Ectodermal cell (in vitro differentiated cells): ENCODE data around the gene PCNX4.

Experiments
- H3K27ac ChIP-seq: 2 replicates; pipeline ENCODE4 v1.7.0; 2013; ENCODE audit warnings: mild to moderate bottlenecking, low read depth, low read length; ENCODE audit not compliant: insufficient read depth, poor library complexity, severe bottlenecking
- H3K27me3 ChIP-seq: 2 replicates; pipeline ENCODE4 v1.7.0; 2013; ENCODE audit warnings: mild to moderate bottlenecking, low read length; ENCODE audit not compliant: insufficient read depth, control insufficient read depth, poor library complexity, severe bottlenecking
- H3K36me3 ChIP-seq: one replicate; pipeline ENCODE4 v1.7.0; 2013; ENCODE audit warnings: low read length; ENCODE audit not compliant: control insufficient read depth, insufficient read depth
- H3K4me1 ChIP-seq: one replicate; pipeline ENCODE4 v1.7.0; 2013; ENCODE audit warnings: low read length; ENCODE audit not compliant: control insufficient read depth, insufficient read depth
- H3K4me3 ChIP-seq: 2 replicates; pipeline ENCODE4 v1.7.0; 2013; ENCODE audit warnings: low read depth, low read length, control low read depth; ENCODE audit not compliant: insufficient read depth
- H3K9me3 ChIP-seq: 2 replicates; pipeline ENCODE4 v1.7.0; 2013; ENCODE audit warnings: mild to moderate bottlenecking, low read length, moderate library complexity; ENCODE audit not compliant: control insufficient read depth
- WGBS, 2 experiments: methylation state at CpG; one replicate each; pipeline ENCODE4 v1.1.7; 2013; ENCODE audit warnings: missing lambda C conversion rate in 2 of 2; 5-methylcytosine and 5-hydroxymethylcytosine counted together

Gene PCNX4

GRCh38 chr14:60204104-60204842 lies 112.5 kb downstream of the PCNX4 start:
- Histone ChIP-seq H3K27ac (no peak overlapping the region), H3K36me3 (no peaks in the 10 kb centered on the region), H3K9me3 (no peaks in the 10 kb centered on the region), H3K4me1 (no peaks in the 10 kb centered on the region), H3K4me3 (no peak overlapping the region), H3K27me3 (no peaks in the 10 kb centered on the region)
- 68% methylated on average over 6 to 7 of the region's 8 CpGs for WGBS, 2 experiments

GRCh38 chr14:60204843-60205774 lies 113.4 kb downstream of the PCNX4 start:
- no peak overlapping the region for H3K27ac ChIP-seq
- 71 to 78% methylated on average over 6 of the region's 6 CpGs for WGBS, 2 experiments
- no peaks in the 10 kb centered on the region for H3K27me3 ChIP-seq
- no peaks in the 10 kb centered on the region for H3K9me3 ChIP-seq
- no peaks in the 10 kb centered on the region for H3K4me1 ChIP-seq
- H3K36me3 ChIP-seq, result no peaks in the 10 kb centered on the region
- H3K4me3 ChIP-seq, result no peak overlapping the region

- Histone ChIP-seq H3K27me3 (no peaks in the 10 kb centered on the region), H3K9me3 (no peaks in the 10 kb centered on the region), H3K4me1 (no peaks in the 10 kb centered on the region), H3K36me3 (no peaks in the 10 kb centered on the region), H3K4me3 (no peak overlapping the region), H3K27ac (no peak overlapping the region)
- WGBS, 2 experiments, result 94 to 95% methylated on average over 6 to 7 of the region's 7 CpGs
Measured at GRCh38 chr14:60206249-60206670, 114.5 kb downstream of the PCNX4 start.

- Histone ChIP-seq H3K36me3 (no peaks in the 10 kb centered on the region), H3K4me3 (no peak overlapping the region), H3K9me3 (no peaks in the 10 kb centered on the region), H3K4me1 (no peaks in the 10 kb centered on the region), H3K27ac (no peak overlapping the region), H3K27me3 (no peaks in the 10 kb centered on the region)
- WGBS, 2 experiments, result 91 to 93% methylated on average over 6 of the region's 6 CpGs
Measured at GRCh38 chr14:60206837-60207533, 115.3 kb downstream of the PCNX4 start.

- Histone ChIP-seq H3K4me1 (no peaks in the 10 kb centered on the region), H3K27ac (no peak overlapping the region), H3K27me3 (no peaks in the 10 kb centered on the region), H3K4me3 (no peak overlapping the region), H3K36me3 (no peaks in the 10 kb centered on the region), H3K9me3 (no peaks in the 10 kb centered on the region)
- 78 to 100% methylated on average over 1 of the region's 1 CpG for WGBS, 2 experiments
Measured at GRCh38 chr14:60210703-60211102, 119.0 kb downstream of the PCNX4 start.

- Histone ChIP-seq H3K27ac (no peak overlapping the region), H3K27me3 (no peaks in the 10 kb centered on the region), H3K4me1 (no peaks in the 10 kb centered on the region), H3K9me3 (no peaks in the 10 kb centered on the region), H3K36me3 (no peaks in the 10 kb centered on the region), H3K4me3 (no peak overlapping the region)
- WGBS, 2 experiments, result 39 to 45% methylated on average over 3 of the region's 3 CpGs
Measured at GRCh38 chr14:60211153-60211552, 119.4 kb downstream of the PCNX4 start.

GRCh38 chr14:60212503-60213371 lies 121.0 kb downstream of the PCNX4 start:
- 93 to 95% methylated on average over 5 of the region's 5 CpGs for WGBS, 2 experiments
- Histone ChIP-seq H3K4me1 (no peaks in the 10 kb centered on the region), H3K9me3 (no peaks in the 10 kb centered on the region), H3K36me3 (no peaks in the 10 kb centered on the region), H3K27ac (no peak overlapping the region), H3K27me3 (no peaks in the 10 kb centered on the region), H3K4me3 (no peak overlapping the region)

GRCh38 chr14:60214003-60214402 lies 122.3 kb downstream of the PCNX4 start:
- 94% methylated on average over 2 to 3 of the region's 3 CpGs for WGBS, 2 experiments
- Histone ChIP-seq H3K4me3 (no peak overlapping the region), H3K36me3 (no peaks in the 10 kb centered on the region), H3K4me1 (no peaks in the 10 kb centered on the region), H3K27me3 (no peaks in the 10 kb centered on the region), H3K9me3 (no peaks in the 10 kb centered on the region), H3K27ac (no peak overlapping the region)

- Histone ChIP-seq H3K27me3 (no peaks in the 10 kb centered on the region), H3K4me1 (no peaks in the 10 kb centered on the region), H3K36me3 (no peaks in the 10 kb centered on the region), H3K4me3 (no peak overlapping the region), H3K27ac (no peak overlapping the region), H3K9me3 (no peaks in the 10 kb centered on the region)
- no CpG with 5 or more reads among the region's 1 CpG for WGBS, 2 experiments
Measured at GRCh38 chr14:60214415-60215126, 122.8 kb downstream of the PCNX4 start.
